GM12801 (cell line): ENCODE results near the gene IKBKG.

Experiments used
- CTCF ChIP-seq: IDR thresholded peaks from one replicate; pipeline ENCODE4 v1.5.1; 2011; ENCODE audit warnings: control low read depth; ENCODE audit not compliant: insufficient read length; ENCODE audit errors: extremely low read depth

IKBKG gene

GRCh38 chrX:154532690-154533089 is 14.7 kb upstream of the IKBKG start:
- TF ChIP-seq CTCF, result no peak

- no peak for TF ChIP-seq CTCF
Measured at GRCh38 chrX:154534526-154535322, 12.7 kb upstream of the IKBKG start.

GRCh38 chrX:154535892-154536291 is 11.5 kb upstream of the IKBKG start:
- TF ChIP-seq CTCF, result no peak

GRCh38 chrX:154539077-154539476 is 8.3 kb upstream of the IKBKG start:
- TF ChIP-seq CTCF, result no peak

GRCh38 chrX:154540897-154541535 is 6.4 kb upstream of the IKBKG start:
- no peak for TF ChIP-seq CTCF

- TF ChIP-seq CTCF, result no peak
Measured at GRCh38 chrX:154541589-154541895, 5.9 kb upstream of the IKBKG start.

GRCh38 chrX:154541896-154542722 is 5.3 kb upstream of the IKBKG start:
- no peak for TF ChIP-seq CTCF
